Measurements from ENCODE around the gene FOXP1.

Gene FOXP1

DNA sequence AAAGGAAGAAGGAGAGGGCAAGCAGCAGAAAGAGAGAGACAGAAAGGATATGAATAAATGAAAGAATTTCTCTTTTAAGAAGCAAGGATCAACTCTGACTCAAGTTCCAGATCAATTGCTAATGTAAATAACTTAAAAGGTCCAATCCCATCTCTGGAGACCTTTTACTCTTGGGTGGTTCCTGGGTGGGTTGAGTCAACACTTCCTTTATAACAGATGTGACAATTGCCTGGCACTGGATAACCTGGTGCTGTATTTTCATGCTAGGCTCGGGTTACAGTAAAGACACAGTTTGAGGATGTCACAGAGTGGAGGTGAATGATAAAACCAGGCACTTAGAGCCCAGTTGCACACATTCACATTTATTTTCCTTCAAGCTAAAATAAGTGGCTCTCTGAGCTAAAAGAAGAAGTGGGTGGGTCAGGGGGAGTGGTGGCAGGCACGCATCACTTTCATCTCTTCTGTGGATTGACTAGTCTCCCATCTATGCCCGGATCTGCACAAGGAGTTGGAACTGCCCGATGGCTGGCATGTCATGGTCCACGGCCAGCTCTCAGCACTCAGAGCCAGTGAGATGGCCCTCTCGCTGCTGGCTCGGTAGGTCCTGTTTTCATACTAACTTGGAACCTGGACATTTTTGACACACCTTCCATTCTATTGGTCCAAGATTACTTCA, 465.8 kb downstream of the FOXP1 start:
- POLR2A ChIA-PET, result no interaction called here

DNA sequence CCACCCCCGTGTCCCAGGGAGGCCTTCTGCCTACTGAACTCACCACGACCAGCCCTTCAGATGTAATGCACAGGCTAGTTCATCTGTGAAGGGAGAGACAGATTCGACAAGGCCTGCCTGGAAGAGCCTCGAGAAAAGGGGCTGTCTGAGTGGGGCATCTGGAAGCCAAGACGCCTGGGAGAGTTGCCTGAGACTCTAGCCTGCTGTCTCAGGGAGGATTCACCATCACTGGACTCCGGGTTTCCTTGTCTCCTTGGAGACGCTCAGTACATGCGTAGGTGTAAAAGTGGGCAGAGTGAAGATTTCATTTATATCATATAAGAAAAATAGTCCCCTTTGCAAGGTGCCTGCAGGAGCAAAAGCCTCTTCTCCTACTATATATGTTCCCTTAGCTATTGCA, 468.9 kb downstream of the FOXP1 start:
- ChIA-PET CTCF (interaction anchor here (1.6 kb wide), 1 partner anchor 35 kb away, joined by 3 read pairs; no protein-coding TSS in a partner anchor), POLR2A (no interaction called here)
- TF ChIP-seq, protein P1, sequence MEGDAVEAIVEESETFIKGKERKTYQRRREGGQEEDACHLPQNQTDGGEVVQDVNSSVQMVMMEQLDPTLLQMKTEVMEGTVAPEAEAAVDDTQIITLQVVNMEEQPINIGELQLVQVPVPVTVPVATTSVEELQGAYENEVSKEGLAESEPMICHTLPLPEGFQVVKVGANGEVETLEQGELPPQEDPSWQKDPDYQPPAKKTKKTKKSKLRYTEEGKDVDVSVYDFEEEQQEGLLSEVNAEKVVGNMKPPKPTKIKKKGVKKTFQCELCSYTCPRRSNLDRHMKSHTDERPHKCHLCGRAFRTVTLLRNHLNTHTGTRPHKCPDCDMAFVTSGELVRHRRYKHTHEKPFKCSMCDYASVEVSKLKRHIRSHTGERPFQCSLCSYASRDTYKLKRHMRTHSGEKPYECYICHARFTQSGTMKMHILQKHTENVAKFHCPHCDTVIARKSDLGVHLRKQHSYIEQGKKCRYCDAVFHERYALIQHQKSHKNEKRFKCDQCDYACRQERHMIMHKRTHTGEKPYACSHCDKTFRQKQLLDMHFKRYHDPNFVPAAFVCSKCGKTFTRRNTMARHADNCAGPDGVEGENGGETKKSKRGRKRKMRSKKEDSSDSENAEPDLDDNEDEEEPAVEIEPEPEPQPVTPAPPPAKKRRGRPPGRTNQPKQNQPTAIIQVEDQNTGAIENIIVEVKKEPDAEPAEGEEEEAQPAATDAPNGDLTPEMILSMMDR (IDR thresholded peaks at IDR 0.05; ENCODE audit: control extremely low read depth, extremely low read depth, low read depth, missing control alignments), result no peak
- DNase-seq (ENCODE audit: extremely low spot score), result no peak

More for the DNA sequence above, 465.8 kb downstream of the FOXP1 start:
- TF ChIP-seq, protein P1 (IDR thresholded peaks at IDR 0.05; ENCODE audit: control extremely low read depth, extremely low read depth, low read depth, missing control alignments), result no peak
- CTCF ChIA-PET, result interaction anchor here (1.1 to 1.5 kb wide), 4 partner anchors 12 to 17 kb away, joined by 3 to 5 read pairs (median 4); no protein-coding TSS in a partner anchor
- DNase-seq (ENCODE audit: extremely low spot score), result no peak

DNA sequence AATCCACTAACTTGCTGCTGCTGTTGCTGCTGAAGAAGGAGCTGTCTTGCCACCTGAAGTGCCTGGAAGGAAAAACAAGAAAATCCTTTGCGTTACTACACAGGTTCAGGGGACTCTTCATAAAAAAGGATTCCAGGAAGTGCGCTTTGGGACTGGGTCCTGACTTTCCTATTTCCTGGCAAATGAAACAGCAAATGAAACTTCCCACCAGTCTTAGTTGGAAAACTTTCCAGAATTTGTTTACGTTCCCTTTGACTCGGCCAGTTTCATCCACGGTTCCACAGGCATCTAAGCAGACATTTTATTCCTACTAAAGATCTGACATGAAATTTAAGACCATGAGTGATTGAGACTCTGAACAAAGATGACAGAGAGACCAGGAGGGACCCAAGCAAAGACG, 471.0 kb downstream of the FOXP1 start:
- TF ChIP-seq, protein P1 (IDR thresholded peaks at IDR 0.05; ENCODE audit: control extremely low read depth, extremely low read depth, low read depth, missing control alignments), result no peak
- POLR2A ChIA-PET, result no interaction called here
- CTCF ChIA-PET, result no interaction called here

DNA sequence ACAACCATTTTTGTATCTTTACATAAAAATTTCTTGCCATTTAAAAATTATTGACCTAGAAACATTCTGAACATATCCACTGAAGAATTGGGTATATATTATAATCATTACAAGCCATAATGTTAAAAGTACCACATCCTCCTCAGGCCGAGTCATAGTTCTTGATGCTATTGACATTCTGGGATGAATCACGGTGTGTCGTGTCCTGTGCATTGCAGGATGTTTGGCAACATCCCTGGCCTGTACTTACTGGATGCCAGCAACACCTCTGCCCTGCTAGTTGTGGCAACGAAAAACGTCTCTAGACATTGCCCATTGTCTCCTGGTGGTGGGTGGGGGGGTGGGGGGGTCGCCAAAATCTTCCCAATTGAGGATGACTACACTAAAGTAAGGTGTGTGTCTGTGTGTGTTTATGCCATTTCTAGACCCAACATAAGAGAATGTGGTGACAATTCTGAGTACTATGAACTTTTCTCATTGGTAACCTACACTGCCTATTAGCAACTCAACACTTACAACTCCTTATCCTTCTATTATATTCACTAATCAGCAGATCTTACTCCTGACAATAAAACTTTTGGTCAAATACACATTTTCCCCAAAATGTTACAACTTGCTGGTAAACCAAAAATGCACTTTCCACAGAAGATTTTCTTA, 471.6 kb downstream of the FOXP1 start:
- ChIA-PET POLR2A (no interaction called here), CTCF (interaction anchor here (1.4 kb wide), 1 partner anchor 9 kb away, joined by 3 read pairs; no protein-coding TSS in a partner anchor)
- TF ChIP-seq, protein P1 (IDR thresholded peaks at IDR 0.05; ENCODE audit: control extremely low read depth, extremely low read depth, low read depth, missing control alignments), result no peak
- no peak for DNase-seq (ENCODE audit: extremely low spot score)

More for the DNA sequence above, 471.0 kb downstream of the FOXP1 start:
- no peak for DNase-seq (ENCODE audit: extremely low spot score)

DNA sequence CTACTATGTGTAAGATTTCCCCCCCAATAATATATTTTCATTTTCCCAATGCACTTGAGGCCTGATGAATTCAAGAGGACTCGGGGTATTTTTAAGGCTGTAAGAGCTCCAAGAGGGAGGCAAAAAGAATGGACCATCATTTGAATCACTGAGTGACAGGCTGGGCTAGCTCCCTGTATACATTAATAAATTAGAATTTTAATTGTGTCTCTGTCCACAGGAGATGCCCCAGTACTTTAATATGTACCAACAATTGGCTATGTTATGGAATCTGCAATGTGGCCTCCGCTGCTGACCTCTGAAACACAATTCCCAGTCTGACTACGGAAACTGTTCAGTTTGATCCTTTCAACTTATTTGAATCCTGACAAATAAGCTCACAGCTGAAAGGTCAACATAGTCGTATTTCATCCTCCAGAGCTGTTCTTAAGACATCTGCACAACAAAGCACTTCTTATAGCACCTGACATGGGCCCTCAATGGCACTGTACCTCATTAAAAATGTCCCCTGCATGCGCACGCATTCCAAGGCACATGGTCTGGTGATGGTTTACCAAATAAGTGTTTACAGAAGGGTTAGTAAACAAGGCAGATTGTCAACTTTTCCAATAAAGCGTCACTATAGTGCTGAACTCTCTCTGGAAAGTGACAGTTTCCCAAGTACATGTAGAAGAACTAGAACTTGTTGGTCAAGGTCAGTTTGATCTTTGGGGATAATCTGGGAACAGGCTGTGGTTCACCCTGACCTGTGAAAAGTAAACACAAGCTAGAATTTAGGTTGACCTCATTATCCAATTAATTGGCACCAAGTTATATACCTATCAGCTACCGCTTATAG, 472.9 kb downstream of the FOXP1 start:
- ChIA-PET CTCF (interaction anchor here (1.1 to 1.4 kb wide), 3 partner anchors 7 to 14 kb away, joined by 3 to 5 read pairs (median 3); no protein-coding TSS in a partner anchor), POLR2A (no interaction called here)
- TF ChIP-seq, protein P1 (IDR thresholded peaks at IDR 0.05; ENCODE audit: control extremely low read depth, extremely low read depth, low read depth, missing control alignments), result no peak
- DNase-seq (ENCODE audit: extremely low spot score), result no peak

DNA sequence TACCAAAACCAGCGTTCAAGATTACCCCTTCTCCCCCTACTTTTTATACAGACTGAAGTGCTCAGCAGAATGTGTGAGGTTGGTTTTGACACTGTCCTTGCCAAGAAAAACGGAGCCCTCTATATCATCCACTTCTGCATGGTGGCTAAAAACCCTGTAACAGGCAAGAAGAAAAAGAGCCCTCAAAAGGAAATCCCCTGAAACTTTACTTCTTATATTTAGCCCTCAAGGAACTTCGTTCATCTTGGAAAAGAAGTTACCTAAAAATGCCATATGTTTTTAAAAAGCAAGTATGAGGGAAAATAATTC, 473.6 kb downstream of the FOXP1 start:
- ChIA-PET POLR2A (no interaction called here), CTCF (interaction anchor here (1.1 to 1.4 kb wide), 2 partner anchors 9 to 14 kb away, joined by 3 to 5 read pairs; no protein-coding TSS in a partner anchor)
- no peak for DNase-seq (ENCODE audit: extremely low spot score)
- TF ChIP-seq, protein P1 (IDR thresholded peaks at IDR 0.05; ENCODE audit: control extremely low read depth, extremely low read depth, low read depth, missing control alignments), result no peak

All from GM10248 (cell line).